H54 (cell line): ENCODE results near the gene GPRC5A.
A peak's percentile ranks its signal among the peaks of the same experiment; 100 is the strongest.

Experiments
- DNase-seq: peaks from one replicate; pipeline ENCODE4 v3.0.0; 2011; ENCODE audit warnings: low spot score, mixed read lengths; ENCODE audit not compliant: insufficient read length
- FAIRE-seq: peaks from 3 replicates; lab custom pipeline; 2011; peaks lifted over from hg19 to GRCh38; lab: Jason Lieb, UNC
- POLR2A ChIP-seq: IDR thresholded peaks from 2 replicates; pipeline ENCODE4 v1.6.1; 2011; ENCODE audit warnings: low read depth, mild to moderate bottlenecking, low read length

GPRC5A gene

DNA sequence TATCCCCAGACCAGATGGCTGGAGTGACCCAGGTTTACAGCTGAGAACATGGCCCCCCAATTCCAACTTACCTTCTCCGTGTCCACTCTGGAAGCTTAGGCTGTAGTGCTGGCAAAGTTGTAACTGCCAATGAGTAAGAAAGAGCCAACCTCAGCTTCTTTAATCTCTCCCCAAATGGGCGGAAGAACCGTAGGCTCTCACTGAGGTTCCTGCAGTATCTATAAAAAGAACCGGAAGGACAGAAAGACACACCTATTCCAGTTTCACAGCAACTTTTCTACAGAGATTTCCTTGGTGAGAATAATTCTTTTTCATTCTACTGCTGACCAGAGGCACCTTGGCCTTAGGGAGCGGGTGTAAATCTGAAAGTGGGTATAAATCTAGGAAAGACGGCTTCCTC lies 60.7 kb downstream of the GPRC5A start, which contains the start of gene GPRC5D:
Gene GPRC5D, minus strand, starts transcription at position 135 of the 400 bp plus-strand sequence. CDS start 1,786 bp downstream, outside the sequence.
- DNase-seq (no peak), FAIRE-seq (no peak)
- no peak for TF ChIP-seq POLR2A

GRCh38 chr12:12954356-12954755 lies 63.0 kb downstream of the GPRC5A start:
- no peak for DNase-seq
- TF ChIP-seq POLR2A, result no peak
- no peak for FAIRE-seq

GRCh38 chr12:12954878-12955625 lies 63.7 kb downstream of the GPRC5A start:
- TF ChIP-seq POLR2A, result no peak
- FAIRE-seq (peak; percentile 27), DNase-seq (no peak)

DNA sequence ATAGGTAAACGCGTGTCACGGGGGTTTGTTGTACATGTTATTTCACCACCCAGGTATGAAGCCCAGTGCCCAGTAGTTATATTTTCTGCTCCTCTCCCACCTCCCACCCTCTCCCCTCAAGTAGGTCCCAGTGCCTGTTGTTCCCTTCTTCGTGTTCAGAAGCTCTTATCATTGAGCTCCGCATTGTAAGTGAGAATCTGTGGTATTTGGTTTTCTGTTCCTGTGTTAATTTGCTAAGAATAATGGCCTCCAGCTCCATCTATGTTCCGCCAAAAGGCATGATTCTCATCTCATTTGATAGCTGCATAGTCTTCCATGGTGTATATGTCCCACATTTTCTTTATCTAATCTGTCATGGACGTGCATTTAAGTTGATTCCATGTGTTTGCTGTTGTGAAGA lies 67.5 kb downstream of the GPRC5A start:
- FAIRE-seq, result no peak
- no peak for DNase-seq
- no peak for TF ChIP-seq POLR2A

DNA sequence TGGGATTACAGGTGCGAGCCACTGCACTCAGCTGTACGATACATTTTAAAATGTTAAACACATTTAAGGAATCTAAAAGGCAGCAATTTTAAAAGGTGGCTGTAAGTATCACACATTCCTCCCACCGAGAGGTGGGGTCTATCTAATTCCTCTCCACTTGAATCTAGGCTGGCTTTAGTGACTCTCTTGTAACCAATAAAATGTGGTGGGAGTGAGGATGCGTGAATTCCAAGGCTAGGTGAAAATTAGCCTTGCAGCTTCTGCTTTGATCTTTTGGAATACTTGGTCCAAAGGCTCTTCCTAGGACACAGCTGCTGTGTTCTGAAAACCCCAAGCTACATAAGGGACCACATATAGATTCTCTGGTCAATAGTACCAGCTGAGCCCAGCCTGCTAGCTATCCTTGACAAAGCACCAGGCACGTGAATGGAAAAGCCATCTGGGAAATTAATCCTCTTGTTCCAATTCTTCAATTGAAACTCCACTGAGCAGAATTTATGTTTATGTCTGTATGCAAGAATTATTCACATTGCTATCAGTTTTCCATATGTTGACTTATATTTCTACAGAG lies 69.4 kb downstream of the GPRC5A start:
- TF ChIP-seq POLR2A, result no peak
- DNase-seq, result no peak
- no peak for FAIRE-seq

DNA sequence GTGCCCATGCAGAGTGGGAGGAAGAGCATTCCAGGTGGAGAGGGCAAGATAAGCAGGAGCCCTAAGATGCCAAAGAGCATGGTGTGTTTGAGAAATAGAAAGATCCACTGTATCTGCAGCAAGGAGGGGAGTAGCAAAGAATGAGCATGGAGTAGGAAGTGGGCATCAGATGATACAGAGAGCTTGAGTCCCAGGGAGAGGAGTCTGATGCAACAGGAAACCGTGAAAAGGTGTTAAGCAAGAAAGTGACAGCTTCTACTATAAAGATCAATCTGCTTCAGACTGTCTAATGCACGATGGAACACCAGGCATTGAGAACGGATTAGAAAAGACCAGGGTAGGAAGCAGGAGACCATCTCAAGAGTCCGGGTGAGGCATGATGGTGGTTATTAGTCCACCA lies 72.9 kb downstream of the GPRC5A start:
- FAIRE-seq (no peak), DNase-seq (no peak)
- no peak for TF ChIP-seq POLR2A

GRCh38 chr12:12965836-12966235 lies 74.5 kb downstream of the GPRC5A start:
- TF ChIP-seq POLR2A, result no peak
- DNase-seq, result no peak
- FAIRE-seq, result no peak
